CD4-positive, alpha-beta T cell (primary cell): Measurements from ENCODE around the gene PIP5KL1. TPM values are rescaled to one million over a fixed set of nuclear protein-coding genes. Genes with fewer than 3 reads are reported as not detected.
A peak's percentile ranks its signal among the peaks of the same experiment; 100 is the strongest.

ENCODE experiments used
- ATAC-seq: fragments of 200-7000 bp; cut with Tn5 transposase; one replicate; pipeline ENCODE4 v1.10.0; 2022; ENCODE audit warnings: mild to moderate bottlenecking; ENCODE audit not compliant: poor library complexity
- CTCF ChIA-PET: fragments of 350-600 bp; sonication (Branson Sonifier 250); formaldehyde crosslinking; loops from one replicate; lab custom pipeline; 2021; ENCODE audit warnings: antibody characterized with exemption, inconsistent platforms; lab: Charles Lee
- POLR2A ChIA-PET: fragments of 350-600 bp; sonication (Branson Sonifier 250); formaldehyde crosslinking; loops from one replicate; lab custom pipeline; 2021; ENCODE audit warnings: antibody characterized with exemption, inconsistent platforms; lab: Charles Lee
- DNase-seq, 14 experiments: peaks; one replicate each; pipeline ENCODE4 v3.0.0-alpha.2; 2013 to 2020; ENCODE audit warnings: mixed read lengths in 2 of 14
- H3K27ac ChIP-seq, 2 donors: one replicate each; pipeline versions ENCODE4 v1.5.1 to v1.7.0; 2013; ENCODE audit warnings: low read length in 2 of 2, low read depth in 1 of 2, mild to moderate bottlenecking in 1 of 2
- H3K27me3 ChIP-seq, 2 experiments: 1 replicate in 1 of 2; 2 replicates in 1 of 2; pipeline versions ENCODE4 v1.6.1 to v1.7.0; 2013; ENCODE audit warnings: low read length in 2 of 2, control low read depth in 1 of 2, mild to moderate bottlenecking in 1 of 2, moderate library complexity in 1 of 2; ENCODE audit not compliant: insufficient read depth in 2 of 2, control insufficient read depth in 1 of 2
- H3K36me3 ChIP-seq: one replicate; pipeline ENCODE4 v1.6.1; 2013; ENCODE audit warnings: low read length, control low read depth; ENCODE audit not compliant: insufficient read depth
- H3K4me1 ChIP-seq: one replicate; pipeline ENCODE4 v1.6.1; 2013; ENCODE audit warnings: low read length, control low read depth; ENCODE audit not compliant: insufficient read depth
- H3K4me3 ChIP-seq: one replicate; pipeline ENCODE4 v1.5.1; 2013; ENCODE audit warnings: mild to moderate bottlenecking, low read length, moderate library complexity
- H3K9me3 ChIP-seq, 2 experiments: 1 replicate in 1 of 2; 2 replicates in 1 of 2; pipeline versions ENCODE4 v1.6.1 to v1.7.0; 2013; ENCODE audit warnings: low read length in 2 of 2, mild to moderate bottlenecking in 2 of 2, control low read depth in 1 of 2, moderate library complexity in 1 of 2; ENCODE audit not compliant: control insufficient read depth in 1 of 2, insufficient read depth in 1 of 2
- H3K27ac Mint-ChIP-seq: one replicate; pipeline ENCODE4 v1.8.0; 2020; ENCODE audit warnings: mixed read lengths
- H3K27me3 Mint-ChIP-seq: one replicate; pipeline ENCODE4 v1.8.0; 2021; ENCODE audit warnings: mixed read lengths
- H3K36me3 Mint-ChIP-seq: one replicate; pipeline ENCODE4 v1.8.0; 2021; ENCODE audit warnings: low read depth, mixed read lengths
- H3K4me1 Mint-ChIP-seq: one replicate; pipeline ENCODE4 v1.8.0; 2021; ENCODE audit warnings: low read depth, mixed read lengths
- H3K4me3 Mint-ChIP-seq: one replicate; pipeline ENCODE4 v1.8.0; 2020; ENCODE audit warnings: mild to moderate bottlenecking, mixed read lengths
- H3K9me3 Mint-ChIP-seq: one replicate; pipeline ENCODE4 v1.8.0; 2020; ENCODE audit warnings: mixed read lengths
- intact Hi-C, 2 experiments: fragments of 100-400 bp; cut with DNase I in 1 of 2; cut with micrococcal nuclease in 1 of 2; formaldehyde crosslinking; loops; one replicate each; pipeline versions ENCODE4 v1.15.1 to v1.9.0; 2023 to 2025; cut with DNase I, micrococcal nuclease
- total RNA-seq, 174 experiments: library from RNA in 2 of 174; stranded (reverse) in 2 of 174; gene quantifications; one replicate each; pipeline ENCODE4 v1.2.3 and lab custom pipeline; 2021 to 2026
- TF ChIP-seq, protein P1 (sequence below): fragments of 200-600 bp; IDR thresholded peaks from one replicate; pipeline ENCODE4 v1.8.0; 2022; ENCODE audit warnings: antibody characterized with exemption, mild to moderate bottlenecking

PIP5KL1 gene
- total RNA-seq, 2 experiments from 2014 or later: 2.9 to 3.3 TPM

DNA sequence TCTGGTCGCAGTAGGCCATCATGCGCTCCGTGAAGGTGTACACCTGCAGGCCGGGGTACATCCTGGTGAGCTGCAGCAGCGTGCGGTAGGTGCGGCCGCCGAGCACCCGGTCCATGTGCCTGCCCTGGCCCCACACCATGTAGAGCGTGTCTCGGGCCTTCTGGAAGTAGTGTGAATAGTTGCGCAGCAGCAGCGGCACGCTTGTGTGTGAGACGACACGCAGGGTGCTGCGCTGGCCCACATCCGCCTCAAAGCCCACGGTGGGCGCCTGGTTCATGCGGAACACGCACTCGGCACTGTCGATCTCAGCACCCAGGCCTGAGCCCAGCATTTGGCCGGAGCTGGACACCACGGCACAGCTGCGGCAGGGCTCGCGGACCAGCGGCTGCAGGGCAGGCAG, 18.3 kb downstream of the PIP5KL1 start:
- no peak for ATAC-seq
- no peaks in the 10 kb centered on the region for H3K9me3 ChIP-seq
- no peaks in the 10 kb centered on the region for H3K27me3 ChIP-seq
- H3K4me1 ChIP-seq: peaks cover 38% of the 10 kb centered on the region
- DNase-seq: no peak
- H3K27ac Mint-ChIP-seq: no peak overlapping the region
- no peak overlapping the region for H3K4me3 Mint-ChIP-seq
- no peak overlapping the region for H3K4me3 ChIP-seq
- no peak overlapping the region for H3K27ac ChIP-seq
- H3K36me3 Mint-ChIP-seq: peaks cover 40% of the 10 kb centered on the region
- TF ChIP-seq, protein P1, sequence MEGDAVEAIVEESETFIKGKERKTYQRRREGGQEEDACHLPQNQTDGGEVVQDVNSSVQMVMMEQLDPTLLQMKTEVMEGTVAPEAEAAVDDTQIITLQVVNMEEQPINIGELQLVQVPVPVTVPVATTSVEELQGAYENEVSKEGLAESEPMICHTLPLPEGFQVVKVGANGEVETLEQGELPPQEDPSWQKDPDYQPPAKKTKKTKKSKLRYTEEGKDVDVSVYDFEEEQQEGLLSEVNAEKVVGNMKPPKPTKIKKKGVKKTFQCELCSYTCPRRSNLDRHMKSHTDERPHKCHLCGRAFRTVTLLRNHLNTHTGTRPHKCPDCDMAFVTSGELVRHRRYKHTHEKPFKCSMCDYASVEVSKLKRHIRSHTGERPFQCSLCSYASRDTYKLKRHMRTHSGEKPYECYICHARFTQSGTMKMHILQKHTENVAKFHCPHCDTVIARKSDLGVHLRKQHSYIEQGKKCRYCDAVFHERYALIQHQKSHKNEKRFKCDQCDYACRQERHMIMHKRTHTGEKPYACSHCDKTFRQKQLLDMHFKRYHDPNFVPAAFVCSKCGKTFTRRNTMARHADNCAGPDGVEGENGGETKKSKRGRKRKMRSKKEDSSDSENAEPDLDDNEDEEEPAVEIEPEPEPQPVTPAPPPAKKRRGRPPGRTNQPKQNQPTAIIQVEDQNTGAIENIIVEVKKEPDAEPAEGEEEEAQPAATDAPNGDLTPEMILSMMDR: no peak
- ChIA-PET POLR2A (interaction anchor here (0.6 kb wide), 1 partner anchor 119 kb away, joined by 3 read pairs; no protein-coding TSS in a partner anchor), CTCF (interaction anchor here (2.1 kb wide), 1 partner anchor 9 kb away, joined by 5 read pairs; no protein-coding TSS in a partner anchor)
- peaks cover 25% of the 10 kb centered on the region for H3K4me1 Mint-ChIP-seq
- peaks cover 39% of the 10 kb centered on the region for H3K36me3 ChIP-seq
- intact Hi-C loops: loop anchor here in 1 of 2 experiments (5.0 kb wide), 1 partner anchor 35 kb away; the partner anchor contains the start of gene AK1
- H3K9me3 Mint-ChIP-seq: no peaks in the 10 kb centered on the region
- H3K27me3 Mint-ChIP-seq: no peaks in the 10 kb centered on the region

GRCh38 chr9:127910613-127911205, 19.9 kb downstream of the PIP5KL1 start:
- peaks cover 37% of the 10 kb centered on the region for H3K36me3 Mint-ChIP-seq
- no peak overlapping the region for H3K27ac ChIP-seq
- DNase-seq (peak in 4 of 14 experiments; percentile 21 to 50 (median 46)), ATAC-seq (no peak)
- H3K9me3 ChIP-seq: no peaks in the 10 kb centered on the region
- H3K36me3 ChIP-seq: peaks cover 39% of the 10 kb centered on the region
- H3K4me3 ChIP-seq: no peak overlapping the region
- peaks cover 31% of the 10 kb centered on the region for H3K4me1 Mint-ChIP-seq
- no peaks in the 10 kb centered on the region for H3K27me3 ChIP-seq
- intact Hi-C loops: loop anchor here in 1 of 2 experiments (5.0 kb wide), 1 partner anchor 33 kb away; the partner anchor contains the start of gene AK1
- H3K4me3 Mint-ChIP-seq: peak overlapping the region; percentile 12
- TF ChIP-seq, protein P1: peak; percentile 60
- CTCF ChIA-PET: interaction anchor here (0.6 to 2.1 kb wide), 10 partner anchors 9 to 175 kb away, joined by 3 to 9 read pairs (median 4); partner anchors contain the start of genes FPGS, ST6GALNAC6 and TOR2A
- H3K27ac Mint-ChIP-seq: peak overlapping the region; percentile 72
- no peaks in the 10 kb centered on the region for H3K27me3 Mint-ChIP-seq
- H3K9me3 Mint-ChIP-seq: no peaks in the 10 kb centered on the region
- peaks cover 41% of the 10 kb centered on the region for H3K4me1 ChIP-seq
- POLR2A ChIA-PET: interaction anchor here (0.6 to 0.9 kb wide), 3 partner anchors 12 to 125 kb away, joined by 3 to 5 read pairs (median 3); partner anchors contain the start of gene CDK9

DNA sequence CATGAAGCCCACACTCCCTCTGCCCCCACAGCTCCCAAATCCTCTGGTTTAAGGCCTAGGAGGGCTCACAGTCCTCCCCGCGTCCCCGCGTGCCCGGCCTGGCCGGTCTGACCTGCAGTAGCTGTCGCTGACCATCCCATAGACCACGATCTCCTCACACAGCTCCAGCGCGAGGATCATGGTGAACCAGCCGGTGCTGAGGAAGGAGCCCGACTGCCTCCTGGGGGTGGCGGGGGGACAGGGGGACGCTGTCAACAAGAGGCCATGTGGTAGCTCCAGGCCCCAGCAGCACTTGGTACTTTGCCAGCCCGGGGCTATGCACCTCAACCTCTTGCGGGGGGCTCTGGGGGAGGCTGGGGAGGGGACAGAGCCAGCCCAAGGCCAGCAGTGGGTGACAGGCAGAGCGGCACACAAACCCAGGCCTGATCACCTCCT, 20.7 kb downstream of the PIP5KL1 start:
- Histone ChIP-seq H3K36me3 (peaks cover 38% of the 10 kb centered on the region), H3K4me1 (peaks cover 41% of the 10 kb centered on the region), H3K9me3 (no peaks in the 10 kb centered on the region), H3K27me3 (no peaks in the 10 kb centered on the region), H3K27ac (no peak overlapping the region), H3K4me3 (no peak overlapping the region)
- Mint-ChIP-seq H3K4me3 (no peak overlapping the region), H3K4me1 (peaks cover 29% of the 10 kb centered on the region), H3K27me3 (no peaks in the 10 kb centered on the region), H3K36me3 (peaks cover 37% of the 10 kb centered on the region), H3K27ac (peak overlapping the region; percentile 55), H3K9me3 (no peaks in the 10 kb centered on the region)
- ChIA-PET CTCF (interaction anchor here (0.8 to 2.1 kb wide), 5 partner anchors 11 to 174 kb away, joined by 3 to 9 read pairs (median 6); partner anchors contain the start of genes ST6GALNAC6 and TOR2A), POLR2A (interaction anchor here (0.9 kb wide), 1 partner anchor 11 kb away, joined by 3 read pairs; no protein-coding TSS in a partner anchor)
- ATAC-seq (no peak), DNase-seq (peak in 1 of 14 experiments; percentile 21)
- TF ChIP-seq, protein P1: no peak
- intact Hi-C loops: loop anchor here (5.0 kb wide), 3 partner anchors 33 to 173 kb away; partner anchors contain the start of genes AK1 (in 1 of the 2), CDK9 (in 1 of the 2) and TOR2A (in 1 of the 2)
